OCI-LY3 (cell line): Measurements from ENCODE around the gene ACBD5.

ENCODE experiments used
- CTCF ChIP-seq: fragments of 200-600, 300-600 bp; sonication (generic); IDR thresholded peaks from 2 replicates; pipeline ENCODE4 v1.5.1; 2014; ENCODE audit warnings: antibody characterized with exemption, low read length, low read depth
- EZH2phosphoT487 ChIP-seq: fragments of 200-600 bp; shearing (Covaris generic); IDR thresholded peaks from 2 replicates; pipeline ENCODE4 v1.6.1; 2018; ENCODE audit warnings: antibody characterized with exemption, mixed run types, low read depth

DNA sequence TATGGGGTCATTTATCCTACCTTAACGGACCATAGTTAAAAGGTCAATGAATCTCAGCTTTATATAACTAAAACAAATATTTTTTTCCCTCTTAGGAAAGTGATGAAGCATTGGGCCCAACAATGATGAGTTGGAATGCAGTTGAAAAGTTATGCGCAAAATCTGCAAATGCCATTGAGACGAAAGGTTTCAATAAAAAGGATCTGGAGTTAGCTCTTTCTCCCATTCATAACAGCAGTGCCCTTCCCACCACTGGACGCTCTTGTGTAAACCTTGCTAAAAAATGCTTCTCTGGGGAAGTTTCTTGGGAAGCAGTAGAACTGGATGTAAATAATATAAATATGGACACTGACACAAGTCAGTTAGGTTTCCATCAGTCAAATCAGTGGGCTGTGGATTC, 70.7 kb downstream of the ACBD5 start:
- TF ChIP-seq CTCF = no peak
- no peak for TF ChIP-seq EZH2phosphoT487
